Ovary (tissue), 3 donors: ENCODE measurements around the gene LMAN2L.

Experiments used
- EP300 ChIP-seq: sonication (generic); formaldehyde crosslinking; IDR thresholded peaks from one replicate; pipeline ENCODE4 v1.6.1; 2017; ENCODE audit warnings: antibody characterized with exemption
- POLR2A ChIP-seq: fragments of 450-650 bp; IDR thresholded peaks from one replicate; pipeline ENCODE4 v1.6.1; 2017; ENCODE audit warnings: antibody characterized with exemption, mild to moderate bottlenecking, moderate library complexity
- TF ChIP-seq, protein P1 (sequence below), 3 donors: fragments of 450-650 bp in 2 of 3; fragments of 200-600 bp in 1 of 3; IDR thresholded peaks; one replicate each; pipeline versions ENCODE4 v1.5.1 to v1.8.0; 2016 to 2022; ENCODE audit warnings: antibody characterized with exemption in 3 of 3, mild to moderate bottlenecking in 1 of 3
- donor health status: DM: no; HTN: no; CAD: no.

GRCh38 chr2:96763511-96764252 lies 23.8 kb upstream of the LMAN2L start:
- TF ChIP-seq, protein P1, sequence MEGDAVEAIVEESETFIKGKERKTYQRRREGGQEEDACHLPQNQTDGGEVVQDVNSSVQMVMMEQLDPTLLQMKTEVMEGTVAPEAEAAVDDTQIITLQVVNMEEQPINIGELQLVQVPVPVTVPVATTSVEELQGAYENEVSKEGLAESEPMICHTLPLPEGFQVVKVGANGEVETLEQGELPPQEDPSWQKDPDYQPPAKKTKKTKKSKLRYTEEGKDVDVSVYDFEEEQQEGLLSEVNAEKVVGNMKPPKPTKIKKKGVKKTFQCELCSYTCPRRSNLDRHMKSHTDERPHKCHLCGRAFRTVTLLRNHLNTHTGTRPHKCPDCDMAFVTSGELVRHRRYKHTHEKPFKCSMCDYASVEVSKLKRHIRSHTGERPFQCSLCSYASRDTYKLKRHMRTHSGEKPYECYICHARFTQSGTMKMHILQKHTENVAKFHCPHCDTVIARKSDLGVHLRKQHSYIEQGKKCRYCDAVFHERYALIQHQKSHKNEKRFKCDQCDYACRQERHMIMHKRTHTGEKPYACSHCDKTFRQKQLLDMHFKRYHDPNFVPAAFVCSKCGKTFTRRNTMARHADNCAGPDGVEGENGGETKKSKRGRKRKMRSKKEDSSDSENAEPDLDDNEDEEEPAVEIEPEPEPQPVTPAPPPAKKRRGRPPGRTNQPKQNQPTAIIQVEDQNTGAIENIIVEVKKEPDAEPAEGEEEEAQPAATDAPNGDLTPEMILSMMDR (IDR thresholded peaks at IDR 0.05), result peak in 1 of 3 donors; percentile 10
- no peak for TF ChIP-seq POLR2A
- TF ChIP-seq EP300, result no peak
